CD4-positive, alpha-beta T cell treated with Interleukin-17A for 1 hour (primary cell): Measurements from ENCODE around the gene TXNDC11.
"Not testable (repeated sequence)": the region's sequence is repeated elsewhere in the genome, so short reads cannot be mapped to it uniquely, and the experiment has no call there.

Source experiments
- DNase-seq: peaks from one replicate; pipeline ENCODE4 v3.0.0-alpha.2; 2020

Gene TXNDC11

GRCh38 chr16:11742536-11743307, at the start of gene TXNDC11:
Gene TXNDC11, minus strand, starts transcription at chr16:11742857. Its CDS starts 127 bp downstream, at chr16:11742730.
- peak; percentile 99 for DNase-seq

GRCh38 chr16:11791144-11791828, 48.6 kb upstream of the TXNDC11 start:
- no peak for DNase-seq

GRCh38 chr16:11788914-11789313, 46.3 kb upstream of the TXNDC11 start:
- no peak for DNase-seq

GRCh38 chr16:11784980-11785599, 42.4 kb upstream of the TXNDC11 start:
- not testable (repeated sequence) for DNase-seq

- not testable (repeated sequence) for DNase-seq
Observed at GRCh38 chr16:11784381-11784780, 41.7 kb upstream of the TXNDC11 start.

GRCh38 chr16:11784038-11784369, 41.3 kb upstream of the TXNDC11 start:
- DNase-seq = no peak

GRCh38 chr16:11783319-11784037, 40.8 kb upstream of the TXNDC11 start:
- DNase-seq = peak; percentile 90

- DNase-seq = no peak
Observed at GRCh38 chr16:11781773-11782172, 39.1 kb upstream of the TXNDC11 start.

GRCh38 chr16:11780991-11781680, 38.5 kb upstream of the TXNDC11 start:
- no peak for DNase-seq

GRCh38 chr16:11779074-11779473, 36.4 kb upstream of the TXNDC11 start:
- no peak for DNase-seq

GRCh38 chr16:11774065-11774626, 31.5 kb upstream of the TXNDC11 start:
- DNase-seq = no peak

GRCh38 chr16:11768849-11769248, 26.2 kb upstream of the TXNDC11 start:
- DNase-seq = no peak

GRCh38 chr16:11762431-11762830, 19.8 kb upstream of the TXNDC11 start:
- DNase-seq = no peak

- DNase-seq = no peak
Observed at GRCh38 chr16:11759997-11760396, 17.3 kb upstream of the TXNDC11 start.

- DNase-seq = no peak
Observed at GRCh38 chr16:11759163-11759834, 16.6 kb upstream of the TXNDC11 start.

- no peak for DNase-seq
Observed at GRCh38 chr16:11757671-11758545, 15.3 kb upstream of the TXNDC11 start.

- DNase-seq = no peak
Observed at GRCh38 chr16:11756248-11756647, 13.6 kb upstream of the TXNDC11 start.

- DNase-seq = no peak
Observed at GRCh38 chr16:11755022-11755760, 12.5 kb upstream of the TXNDC11 start.

- no peak for DNase-seq
Observed at GRCh38 chr16:11752856-11753255, 10.2 kb upstream of the TXNDC11 start.

- DNase-seq = no peak
Observed at GRCh38 chr16:11750056-11750455, 7.4 kb upstream of the TXNDC11 start.
